Measurements from ENCODE around the gene VAMP2. TPM values are rescaled to one million over a fixed set of nuclear protein-coding genes. Genes with fewer than 3 reads are reported as not detected.
A peak's percentile ranks its signal among the peaks of the same experiment; 100 is the strongest.

Gene VAMP2
- total and polyA plus RNA-seq, 7 experiments from 2014 or later = 75.0 to 256 (median 209) TPM

GRCh38 chr17:8161289-8162232, 1.2 kb downstream of the VAMP2 start:
- Histone ChIP-seq H3K36me3 (ENCODE audit: control insufficient read depth in 2 of 3, insufficient read depth in 3 of 3, low read length in 3 of 3) (peaks cover 8 to 26% (median 13%) of the 10 kb centered on the region in 3 experiments), H3K27ac (ENCODE audit: low read depth, low read length) (peak overlapping the region; percentile 100), H3K4me3 (ENCODE audit: low read length) (peak overlapping the region; percentile 99), H3K4me1 (ENCODE audit: control insufficient read depth in 2 of 2, insufficient read depth in 2 of 2, low read length in 2 of 2) (peaks cover 47 to 62% of the 10 kb centered on the region in 2 donors), H3K27me3 (ENCODE audit: control insufficient read depth in 2 of 2, insufficient read depth in 2 of 2, low read length in 2 of 2) (peaks cover 0 to 3% of the 10 kb centered on the region in 2 donors), H3K9me3 (ENCODE audit: control insufficient read depth in 2 of 3, low read length in 3 of 3) (no peaks in the 10 kb centered on the region)
- Mint-ChIP-seq H3K36me3 (peaks cover 0 to 29% (median 17%) of the 10 kb centered on the region in 5 donors), H3K27ac (peak overlapping the region in 7 of 9 donors; percentile 86 to 97 (median 95)), H3K4me3 (peak overlapping the region; percentile 78 to 94 (median 90)), H3K4me1 (peaks cover 46 to 63% (median 57%) of the 10 kb centered on the region in 7 donors), H3K27me3 (no peaks in the 10 kb centered on the region), H3K9me3 (peaks cover 0 to 3% (median 0%) of the 10 kb centered on the region in 11 donors)
- ATAC-seq (no peak), DNase-seq (peak in 3 of 9 donors; percentile 22 to 28 (median 26))
- ChIA-PET POLR2A (interaction anchor here (0.8 to 14.5 kb wide), 11 partner anchors 8 to 474 kb away, joined by 3 to 820 read pairs (median 7); partner anchors contain the start of genes BORCS6, CTC1, PER1 and TMEM107), CTCF (interaction anchor here (0.7 to 1.5 kb wide), 8 partner anchors 12 to 272 kb away, joined by 3 to 7 read pairs (median 4); partner anchors contain the start of gene TMEM107)
- intact Hi-C loops (cut with micrococcal nuclease) = no loop called here

- DNase-seq (peak in 1 of 9 donors; percentile 45), ATAC-seq (no peak)
- Mint-ChIP-seq H3K4me3 (peak overlapping the region; percentile 78 to 94 (median 90)), H3K4me1 (peaks cover 45 to 60% (median 56%) of the 10 kb centered on the region in 7 donors), H3K9me3 (peaks cover 0 to 3% (median 0%) of the 10 kb centered on the region in 11 donors), H3K27ac (peak overlapping the region in 7 of 9 donors; percentile 86 to 97 (median 94)), H3K36me3 (peaks cover 0 to 29% (median 17%) of the 10 kb centered on the region in 5 donors), H3K27me3 (no peaks in the 10 kb centered on the region)
- intact Hi-C loops (cut with micrococcal nuclease) = no loop called here
- Histone ChIP-seq H3K27me3 (ENCODE audit: control insufficient read depth in 2 of 2, insufficient read depth in 2 of 2, low read length in 2 of 2) (peaks cover 0 to 3% of the 10 kb centered on the region in 2 donors), H3K27ac (ENCODE audit: low read depth, low read length) (peak overlapping the region; percentile 100), H3K9me3 (ENCODE audit: control insufficient read depth in 2 of 3, low read length in 3 of 3) (no peaks in the 10 kb centered on the region), H3K4me1 (ENCODE audit: control insufficient read depth in 2 of 2, insufficient read depth in 2 of 2, low read length in 2 of 2) (peaks cover 50 to 62% of the 10 kb centered on the region in 2 donors), H3K36me3 (ENCODE audit: control insufficient read depth in 2 of 3, insufficient read depth in 3 of 3, low read length in 3 of 3) (peaks cover 8 to 29% (median 13%) of the 10 kb centered on the region in 3 experiments), H3K4me3 (ENCODE audit: low read length) (peak overlapping the region; percentile 99)
- ChIA-PET CTCF (interaction anchor here (0.7 to 1.5 kb wide), 7 partner anchors 13 to 271 kb away, joined by 3 to 7 read pairs (median 4); partner anchors contain the start of gene TMEM107), POLR2A (interaction anchor here (0.6 to 14.5 kb wide), 11 partner anchors 9 to 767 kb away, joined by 3 to 820 read pairs (median 8); partner anchors contain the start of genes BORCS6, CTC1, HES7 and PER1)
Observed at GRCh38 chr17:8160741-8161221, 2.0 kb downstream of the VAMP2 start.

GRCh38 chr17:8160224-8160577, 2.5 kb downstream of the VAMP2 start:
- intact Hi-C loops (cut with micrococcal nuclease) = no loop called here
- Mint-ChIP-seq H3K4me1 (peaks cover 46 to 63% (median 59%) of the 10 kb centered on the region in 7 donors), H3K4me3 (peak overlapping the region; percentile 67 to 92 (median 89)), H3K27ac (peak overlapping the region in 7 of 9 donors; percentile 85 to 97 (median 94)), H3K36me3 (peaks cover 0 to 29% (median 17%) of the 10 kb centered on the region in 5 donors), H3K9me3 (peaks cover 0 to 3% (median 0%) of the 10 kb centered on the region in 11 donors), H3K27me3 (no peaks in the 10 kb centered on the region)
- no peak overlapping the region for H3K4me3 ChIP-seq (ENCODE audit: low read length)
- no peak for ATAC-seq
- peak overlapping the region; percentile 100 for H3K27ac ChIP-seq (ENCODE audit: low read depth, low read length)
- POLR2A ChIA-PET = interaction anchor here (0.6 to 14.5 kb wide), 8 partner anchors 21 to 767 kb away, joined by 3 to 820 read pairs (median 20); partner anchors contain the start of genes BORCS6, CTC1, HES7 and TMEM107
- H3K9me3 ChIP-seq (ENCODE audit: control insufficient read depth in 2 of 3, low read length in 3 of 3) = no peaks in the 10 kb centered on the region
- peaks cover 0 to 3% of the 10 kb centered on the region in 2 donors for H3K27me3 ChIP-seq (ENCODE audit: control insufficient read depth in 2 of 2, insufficient read depth in 2 of 2, low read length in 2 of 2)
- no peak for DNase-seq
- CTCF ChIA-PET = interaction anchor here (0.7 to 2.4 kb wide), 4 partner anchors 8 to 140 kb away, joined by 3 to 10 read pairs (median 5); no protein-coding TSS in a partner anchor
- peaks cover 55 to 65% of the 10 kb centered on the region in 2 donors for H3K4me1 ChIP-seq (ENCODE audit: control insufficient read depth in 2 of 2, insufficient read depth in 2 of 2, low read length in 2 of 2)
- H3K36me3 ChIP-seq (ENCODE audit: control insufficient read depth in 2 of 3, insufficient read depth in 3 of 3, low read length in 3 of 3) = peaks cover 8 to 31% (median 13%) of the 10 kb centered on the region in 3 experiments

- Mint-ChIP-seq H3K36me3 (peaks cover 0 to 27% (median 17%) of the 10 kb centered on the region in 5 donors), H3K4me3 (peak overlapping the region; percentile 5 to 90 (median 81)), H3K27ac (peak overlapping the region in 7 of 9 donors; percentile 84 to 97 (median 94)), H3K4me1 (peaks cover 41 to 63% (median 54%) of the 10 kb centered on the region in 7 donors), H3K27me3 (no peaks in the 10 kb centered on the region), H3K9me3 (peaks cover 0 to 3% (median 0%) of the 10 kb centered on the region in 11 donors)
- Histone ChIP-seq H3K9me3 (ENCODE audit: control insufficient read depth in 2 of 3, low read length in 3 of 3) (no peaks in the 10 kb centered on the region), H3K4me3 (ENCODE audit: low read length) (no peak overlapping the region), H3K36me3 (ENCODE audit: control insufficient read depth in 2 of 3, insufficient read depth in 3 of 3, low read length in 3 of 3) (peaks cover 8 to 31% (median 13%) of the 10 kb centered on the region in 3 experiments), H3K4me1 (ENCODE audit: control insufficient read depth in 2 of 2, insufficient read depth in 2 of 2, low read length in 2 of 2) (peaks cover 54 to 65% of the 10 kb centered on the region in 2 donors), H3K27ac (ENCODE audit: low read depth, low read length) (peak overlapping the region; percentile 100), H3K27me3 (ENCODE audit: control insufficient read depth in 2 of 2, insufficient read depth in 2 of 2, low read length in 2 of 2) (peaks cover 0 to 3% of the 10 kb centered on the region in 2 donors)
- POLR2A ChIA-PET = interaction anchor here (0.6 to 14.5 kb wide), 9 partner anchors 12 to 139 kb away, joined by 3 to 820 read pairs (median 8); partner anchors contain the start of genes BORCS6, HES7 and TMEM107
- DNase-seq (no peak), ATAC-seq (no peak)
- intact Hi-C loops (cut with micrococcal nuclease) = loop anchor here (5.0 to 10.0 kb wide), 5 partner anchors 88 to 925 kb away; partner anchors contain the start of genes CD68 (in 1 of the 2), CTC1 (in 1 of the 2), CYB5D1 (in 1 of the 2) and DVL2 (in 1 of the 2)
- CTCF ChIA-PET = interaction anchor here (0.7 to 2.6 kb wide), 6 partner anchors 8 to 141 kb away, joined by 3 to 24 read pairs (median 8); no protein-coding TSS in a partner anchor
Observed at GRCh38 chr17:8159459-8160223, 3.1 kb downstream of the VAMP2 start.

GRCh38 chr17:8159032-8159400, 3.7 kb downstream of the VAMP2 start:
- H3K36me3 ChIP-seq (ENCODE audit: control insufficient read depth in 2 of 3, insufficient read depth in 3 of 3, low read length in 3 of 3) = peaks cover 8 to 31% (median 13%) of the 10 kb centered on the region in 3 experiments
- DNase-seq = peak in 1 of 9 donors; percentile 8
- H3K4me1 ChIP-seq (ENCODE audit: control insufficient read depth in 2 of 2, insufficient read depth in 2 of 2, low read length in 2 of 2) = peaks cover 54 to 65% of the 10 kb centered on the region in 2 donors
- no peak for ATAC-seq
- H3K27me3 ChIP-seq (ENCODE audit: control insufficient read depth in 2 of 2, insufficient read depth in 2 of 2, low read length in 2 of 2) = no peaks in the 10 kb centered on the region
- CTCF ChIA-PET = interaction anchor here (0.9 to 4.1 kb wide), 10 partner anchors 9 to 141 kb away, joined by 3 to 24 read pairs (median 6); partner anchors contain the start of gene ALOXE3
- Mint-ChIP-seq H3K4me1 (peaks cover 42 to 63% (median 54%) of the 10 kb centered on the region in 7 donors), H3K9me3 (peaks cover 0 to 3% (median 0%) of the 10 kb centered on the region in 11 donors), H3K36me3 (peaks cover 0 to 29% (median 19%) of the 10 kb centered on the region in 5 donors), H3K27ac (peak overlapping the region in 7 of 9 donors; percentile 91 to 97 (median 95)), H3K27me3 (no peaks in the 10 kb centered on the region), H3K4me3 (peak overlapping the region; percentile 36 to 90 (median 64))
- H3K9me3 ChIP-seq (ENCODE audit: control insufficient read depth in 2 of 3, low read length in 3 of 3) = no peaks in the 10 kb centered on the region
- peak overlapping the region; percentile 100 for H3K27ac ChIP-seq (ENCODE audit: low read depth, low read length)
- intact Hi-C loops (cut with micrococcal nuclease) = loop anchor here (5.0 to 10.0 kb wide), 5 partner anchors 88 to 924 kb away; partner anchors contain the start of genes CD68 (in 1 of the 2), CTC1 (in 1 of the 2), CYB5D1 (in 1 of the 2) and DVL2 (in 1 of the 2)
- POLR2A ChIA-PET = interaction anchor here (0.6 to 14.5 kb wide), 13 partner anchors 11 to 607 kb away, joined by 3 to 820 read pairs (median 5); partner anchors contain the start of genes BORCS6, HES7, PFAS and SLC25A35
- no peak overlapping the region for H3K4me3 ChIP-seq (ENCODE audit: low read length)
